Uterus (tissue), 4 donors: ENCODE results near the gene PLEKHM2. TPM values are rescaled to one million over a fixed set of nuclear protein-coding genes. Genes with fewer than 3 reads are reported as not detected.
"Not testable (repeated sequence)": the region's sequence is repeated elsewhere in the genome, so short reads cannot be mapped to it uniquely, and the experiment has no call there.

Source experiments
- DNase-seq, 2 donors: peaks; one replicate each; pipeline ENCODE4 v3.0.0-alpha.2; 2019 to 2020
- H3K27ac ChIP-seq, 2 donors: fragments of 200-600 bp; sonication (generic); 1 replicate in 1 of 2; 2 replicates in 1 of 2; pipeline ENCODE4 v1.5.1; 2016 to 2018
- H3K27me3 ChIP-seq, 2 donors: fragments of 200-600 bp; sonication (generic); one replicate each; pipeline ENCODE4 v1.5.1; 2018 to 2019; ENCODE audit warnings: control low read depth in 1 of 2
- H3K36me3 ChIP-seq, 2 donors: fragments of 200-600 bp; sonication (generic); one replicate each; pipeline ENCODE4 v1.5.1; 2019; ENCODE audit warnings: control low read depth in 1 of 2
- H3K4me1 ChIP-seq, 2 donors: fragments of 200-600 bp; sonication (generic); one replicate each; pipeline ENCODE4 v1.5.1; 2018 to 2019; ENCODE audit warnings: control low read depth in 1 of 2
- H3K4me3 ChIP-seq, 2 donors: fragments of 200-600 bp; sonication (generic); 1 replicate in 1 of 2; 2 replicates in 1 of 2; pipeline ENCODE4 v1.5.1; 2018 to 2019; ENCODE audit warnings: mild to moderate bottlenecking in 1 of 2
- H3K9me3 ChIP-seq, 2 donors: fragments of 200-600 bp; sonication (generic); one replicate each; pipeline ENCODE4 v1.5.1; 2019; ENCODE audit warnings: control low read depth in 1 of 2
- POLR2A ChIP-seq, 2 donors: fragments of 450-650 bp; IDR thresholded peaks; one replicate each; pipeline ENCODE4 v1.6.1; 2016; ENCODE audit warnings: antibody characterized with exemption in 2 of 2, mild to moderate bottlenecking in 1 of 2, moderate library complexity in 1 of 2
- intact Hi-C: fragments of 100-400 bp; cut with DNase I; formaldehyde crosslinking; loops from one replicate; pipeline ENCODE4 v1.15.1; 2023; ENCODE audit warnings: low total_unique reads
- total RNA-seq, 4 donors: library from RNA; depleted of rRNA in 3 of 4; stranded (reverse); fragments of >200 nt in 3 of 4; gene quantifications; one replicate each; pipeline versions ENCODE4 v1.1.0 to v1.2.4, GENCODE V29; 2014 to 2023
- TF ChIP-seq, protein P1 (sequence below), 4 experiments: fragments of 200-600 bp in 2 of 4; fragments of 450-650 bp in 2 of 4; sonication (generic) in 2 of 4; IDR thresholded peaks; one replicate each; pipeline ENCODE4 v1.5.1; 2016 to 2019; ENCODE audit warnings: antibody characterized with exemption in 4 of 4, mild to moderate bottlenecking in 2 of 4, moderate library complexity in 1 of 4
- donor health status: DM: yes; HTN: yes; CAD: no.

Gene PLEKHM2
- total RNA-seq, 4 donors from 2014 or later: 21.3 to 70.2 (median 30.7) TPM

DNA sequence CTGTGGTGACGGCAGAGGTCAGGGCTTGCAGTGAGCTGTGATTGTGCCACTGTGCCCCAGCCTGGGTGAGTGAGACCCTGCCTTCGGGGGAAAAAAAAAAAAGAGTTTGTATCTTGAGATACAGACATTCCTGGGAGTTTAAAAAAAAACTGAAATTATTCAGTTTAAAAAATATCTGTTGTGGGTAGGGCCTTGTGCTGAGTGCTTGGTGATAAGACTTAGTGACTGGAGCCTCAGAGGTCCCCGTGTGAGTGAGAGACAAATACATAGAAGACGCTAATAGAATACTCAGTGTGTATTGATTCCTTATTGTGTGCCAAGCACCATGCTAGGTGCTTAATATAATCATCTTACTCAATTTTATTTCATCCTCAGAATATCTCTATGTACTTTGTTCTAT lies 44.2 kb upstream of the PLEKHM2 start:
- H3K4me1 ChIP-seq: no peaks in the 10 kb centered on the region
- intact Hi-C loops: no loop called here
- no peak for DNase-seq
- H3K9me3 ChIP-seq: no peaks in the 10 kb centered on the region
- H3K4me3 ChIP-seq: no peak overlapping the region
- no peak for TF ChIP-seq POLR2A (IDR thresholded peaks at IDR 0.05)
- TF ChIP-seq, protein P1, sequence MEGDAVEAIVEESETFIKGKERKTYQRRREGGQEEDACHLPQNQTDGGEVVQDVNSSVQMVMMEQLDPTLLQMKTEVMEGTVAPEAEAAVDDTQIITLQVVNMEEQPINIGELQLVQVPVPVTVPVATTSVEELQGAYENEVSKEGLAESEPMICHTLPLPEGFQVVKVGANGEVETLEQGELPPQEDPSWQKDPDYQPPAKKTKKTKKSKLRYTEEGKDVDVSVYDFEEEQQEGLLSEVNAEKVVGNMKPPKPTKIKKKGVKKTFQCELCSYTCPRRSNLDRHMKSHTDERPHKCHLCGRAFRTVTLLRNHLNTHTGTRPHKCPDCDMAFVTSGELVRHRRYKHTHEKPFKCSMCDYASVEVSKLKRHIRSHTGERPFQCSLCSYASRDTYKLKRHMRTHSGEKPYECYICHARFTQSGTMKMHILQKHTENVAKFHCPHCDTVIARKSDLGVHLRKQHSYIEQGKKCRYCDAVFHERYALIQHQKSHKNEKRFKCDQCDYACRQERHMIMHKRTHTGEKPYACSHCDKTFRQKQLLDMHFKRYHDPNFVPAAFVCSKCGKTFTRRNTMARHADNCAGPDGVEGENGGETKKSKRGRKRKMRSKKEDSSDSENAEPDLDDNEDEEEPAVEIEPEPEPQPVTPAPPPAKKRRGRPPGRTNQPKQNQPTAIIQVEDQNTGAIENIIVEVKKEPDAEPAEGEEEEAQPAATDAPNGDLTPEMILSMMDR (IDR thresholded peaks at IDR 0.05): no peak
- H3K27me3 ChIP-seq: no peaks in the 10 kb centered on the region
- H3K27ac ChIP-seq: no peak overlapping the region
- no peaks in the 10 kb centered on the region for H3K36me3 ChIP-seq

DNA sequence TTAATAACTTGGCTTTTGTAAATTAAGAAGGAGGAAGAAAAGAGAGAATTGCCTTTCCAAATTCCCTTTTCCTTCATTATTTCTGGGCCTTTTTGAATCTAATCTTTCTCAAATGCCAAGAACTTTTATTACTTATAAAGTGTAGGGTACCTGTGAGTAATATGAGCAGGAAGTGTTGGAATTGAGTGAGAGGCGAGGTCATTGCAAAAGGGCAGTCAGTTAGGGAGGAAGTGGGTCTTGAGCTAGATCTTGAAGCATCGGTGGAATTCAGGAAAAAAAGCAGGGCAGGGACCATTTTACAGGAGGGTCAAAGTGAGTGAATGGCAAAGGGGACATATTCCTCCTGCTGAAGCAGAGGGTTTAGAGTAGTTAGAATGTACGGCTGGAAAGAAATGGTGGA lies 43.5 kb upstream of the PLEKHM2 start:
- intact Hi-C loops: no loop called here
- H3K27me3 ChIP-seq: no peaks in the 10 kb centered on the region
- H3K36me3 ChIP-seq: no peaks in the 10 kb centered on the region
- H3K4me1 ChIP-seq: no peaks in the 10 kb centered on the region
- H3K27ac ChIP-seq: no peak overlapping the region
- no peak for DNase-seq
- TF ChIP-seq, protein P1 (IDR thresholded peaks at IDR 0.05): no peak
- TF ChIP-seq POLR2A (IDR thresholded peaks at IDR 0.05): no peak
- H3K4me3 ChIP-seq: no peak overlapping the region
- H3K9me3 ChIP-seq: no peaks in the 10 kb centered on the region

DNA sequence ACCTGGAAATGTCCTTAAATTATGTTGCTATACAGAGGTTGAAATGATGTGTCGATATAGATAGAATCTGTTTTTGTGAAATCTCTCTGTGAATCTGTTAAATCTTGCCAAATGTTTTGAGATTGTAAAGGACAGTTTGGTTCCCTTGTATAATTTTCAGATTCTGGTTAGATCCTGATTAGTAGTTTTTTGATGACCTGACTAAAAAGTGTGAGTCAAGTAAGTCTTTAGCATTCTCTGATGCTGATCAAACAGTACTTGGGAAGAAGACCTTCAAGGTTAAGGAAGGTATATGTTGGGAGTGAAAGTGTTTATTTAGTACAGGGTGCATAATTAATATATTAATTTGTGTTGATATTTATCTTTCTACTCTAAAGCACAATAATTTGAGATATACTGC lies 34.2 kb upstream of the PLEKHM2 start:
- Histone ChIP-seq H3K27ac (no peak overlapping the region), H3K4me1 (no peaks in the 10 kb centered on the region), H3K36me3 (no peaks in the 10 kb centered on the region), H3K4me3 (no peak overlapping the region), H3K9me3 (no peaks in the 10 kb centered on the region), H3K27me3 (no peaks in the 10 kb centered on the region)
- DNase-seq: no peak
- no peak for TF ChIP-seq POLR2A (IDR thresholded peaks at IDR 0.05)
- TF ChIP-seq, protein P1 (IDR thresholded peaks at IDR 0.05): no peak
- intact Hi-C loops: no loop called here

DNA sequence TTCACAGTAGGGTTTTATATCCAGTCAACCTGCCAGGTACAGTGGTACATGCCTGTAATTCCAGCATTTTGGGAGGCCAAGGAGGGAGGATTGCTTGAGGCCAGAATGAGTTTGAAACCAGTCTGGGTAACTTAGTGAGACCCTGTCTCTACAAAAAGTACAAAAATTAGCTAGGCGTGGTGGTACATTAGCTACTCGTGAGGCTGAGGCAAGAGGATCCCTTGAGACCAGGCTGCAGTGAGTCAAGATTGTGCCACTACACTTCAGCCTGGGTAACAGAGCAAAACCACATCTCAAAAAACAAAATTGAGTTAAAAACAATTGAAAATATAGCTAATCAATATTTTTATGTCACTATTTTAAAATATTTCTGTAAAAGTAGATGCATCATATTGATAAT lies 33.7 kb upstream of the PLEKHM2 start:
- H3K4me1 ChIP-seq: no peaks in the 10 kb centered on the region
- intact Hi-C loops: no loop called here
- TF ChIP-seq POLR2A (IDR thresholded peaks at IDR 0.05): no peak
- TF ChIP-seq, protein P1 (IDR thresholded peaks at IDR 0.05): no peak
- no peaks in the 10 kb centered on the region for H3K9me3 ChIP-seq
- no peak overlapping the region for H3K4me3 ChIP-seq
- no peaks in the 10 kb centered on the region for H3K27me3 ChIP-seq
- no peak for DNase-seq
- no peak overlapping the region for H3K27ac ChIP-seq
- no peaks in the 10 kb centered on the region for H3K36me3 ChIP-seq

DNA sequence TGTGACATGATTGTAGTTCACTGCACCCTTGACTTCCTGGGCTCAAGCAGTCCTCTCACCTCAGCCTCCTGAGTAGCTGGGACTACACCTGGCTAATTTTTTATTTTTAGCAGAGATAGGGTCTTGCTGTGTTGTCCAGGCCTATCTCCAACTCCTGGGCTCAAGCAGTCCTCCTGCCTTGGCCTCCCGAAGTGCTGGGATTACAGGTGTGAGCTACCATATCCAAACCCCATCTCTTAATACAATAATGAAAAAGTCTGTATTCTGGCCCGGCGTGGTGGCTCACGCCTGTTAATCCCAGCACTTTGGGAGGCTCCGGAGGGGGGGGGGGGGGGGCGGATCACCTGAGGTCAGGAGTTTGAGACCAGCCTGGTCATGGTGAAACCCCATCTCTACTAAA lies 32.0 kb upstream of the PLEKHM2 start:
- intact Hi-C loops, H3K27ac ChIP-seq, H3K36me3 ChIP-seq, H3K4me1 ChIP-seq, H3K9me3 ChIP-seq, H3K4me3 ChIP-seq, DNase-seq, H3K27me3 ChIP-seq: not testable (repeated sequence)

DNA sequence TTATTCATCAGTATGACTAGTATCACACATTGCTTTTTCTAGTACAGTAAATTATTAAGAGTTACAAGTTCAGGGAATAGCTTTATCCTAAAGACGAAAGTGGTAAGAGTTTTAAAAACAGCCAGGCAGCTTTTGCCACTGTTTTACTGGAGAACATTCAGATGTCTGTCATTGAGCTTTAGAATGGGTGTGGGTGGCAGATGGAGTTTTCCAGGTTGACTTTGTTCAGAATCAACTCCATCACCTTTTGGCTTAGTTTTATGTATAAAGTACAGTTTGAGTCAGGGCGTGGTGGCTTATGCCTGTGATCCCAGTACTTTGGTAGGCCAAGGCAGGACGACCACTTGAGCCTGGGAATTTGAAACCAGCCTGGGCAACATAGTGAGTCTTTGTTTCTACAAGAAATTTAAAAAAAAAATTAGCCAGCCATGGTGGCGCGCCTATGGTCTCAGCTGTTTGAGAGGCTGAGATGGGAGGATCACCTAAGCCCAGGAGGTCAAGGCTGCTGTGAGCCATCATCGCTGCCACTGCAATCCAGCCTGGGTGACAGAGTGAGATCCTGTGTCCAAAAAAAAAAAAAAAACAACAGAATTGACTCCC lies 29.9 kb upstream of the PLEKHM2 start:
- intact Hi-C loops: no loop called here
- H3K36me3 ChIP-seq: no peaks in the 10 kb centered on the region
- DNase-seq: no peak
- H3K27me3 ChIP-seq: no peaks in the 10 kb centered on the region
- no peak overlapping the region for H3K27ac ChIP-seq
- TF ChIP-seq POLR2A (IDR thresholded peaks at IDR 0.05): no peak
- TF ChIP-seq, protein P1 (IDR thresholded peaks at IDR 0.05): no peak
- H3K4me3 ChIP-seq: no peak overlapping the region
- H3K9me3 ChIP-seq: no peaks in the 10 kb centered on the region
- no peaks in the 10 kb centered on the region for H3K4me1 ChIP-seq
